ENCODE results near the gene NMB.

- no peak for TF ChIP-seq CTCF (IDR thresholded peaks at IDR 0.05)
- TF ChIP-seq POLR2A (IDR thresholded peaks at IDR 0.05) = no peak
These were observed 3.0 kb upstream of the NMB start for GRCh38 chr15:84661001-84661400.

Data from thyroid gland (tissue), 4 donors.